HEK293 (cell line): ENCODE data around the gene SLC18A3.

ENCODE experiments used
- CTCF ChIA-PET: fragments of 350-600 bp; formaldehyde crosslinking; extraction: SDS; loops from one replicate; lab custom pipeline; 2021; ENCODE audit warnings: antibody characterized with exemption; lab: Yijun Ruan, JAX
- POLR2A ChIA-PET: fragments of 300-600 bp; formaldehyde crosslinking; extraction: SDS; loops from one replicate; lab custom pipeline; 2020; ENCODE audit warnings: antibody characterized with exemption, inconsistent platforms; lab: Yijun Ruan, JAX
- H3K27ac ChIP-seq: fragments of 200-500 bp; sonication (Bioruptor generic); 2 replicates; pipeline ENCODE4 v1.5.1; 2014; ENCODE audit warnings: low read depth, low read length, control low read depth, inconsistent platforms; ENCODE audit errors: extremely low read depth
- H3K36me3 ChIP-seq, 2 experiments: fragments of 200-500 bp in 1 of 2; sonication (Bioruptor generic) in 1 of 2; 1 replicate in 1 of 2; 2 replicates in 1 of 2; pipeline ENCODE4 v1.5.1; 2014 to 2017; ENCODE audit warnings: inconsistent platforms in 2 of 2, low read length in 2 of 2; ENCODE audit not compliant: control insufficient read depth in 2 of 2, insufficient read depth in 1 of 2
- H3K4me1 ChIP-seq: fragments of 200-500 bp; sonication (Bioruptor generic); 2 replicates; pipeline ENCODE4 v1.5.1; 2014; ENCODE audit warnings: mild to moderate bottlenecking, low read length, inconsistent platforms; ENCODE audit not compliant: control insufficient read depth, insufficient read depth
- H3K4me3 ChIP-seq: 2 replicates; pipeline ENCODE4 v1.5.1; 2011; ENCODE audit warnings: low read depth, mild to moderate bottlenecking, control low read depth, low read length, moderate library complexity
- H3K9me3 ChIP-seq: fragments of 200-500 bp; sonication (Bioruptor generic); 2 replicates; pipeline ENCODE4 v1.5.1; 2014; ENCODE audit warnings: low read depth, low read length, inconsistent platforms; ENCODE audit not compliant: control insufficient read depth, insufficient read depth
- CTCF ChIP-seq: fragments of 450-650 bp; formaldehyde crosslinking; IDR thresholded peaks from 2 replicates; pipeline ENCODE4 v1.5.1; 2016; ENCODE audit warnings: missing biosample characterization, missing genetic modification characterization
- GFI1B ChIP-seq: fragments of 450-650 bp; formaldehyde crosslinking; IDR thresholded peaks from 2 replicates; pipeline ENCODE4 v1.5.1; 2016; ENCODE audit warnings: missing biosample characterization, missing genetic modification characterization
- HOXA7 ChIP-seq: sonication (generic); formaldehyde crosslinking; IDR thresholded peaks from 2 replicates; pipeline ENCODE4 v1.8.1; 2022; ENCODE audit warnings: missing genetic modification reagents, borderline replicate concordance
- PRDM4 ChIP-seq: fragments of 450-650 bp; formaldehyde crosslinking; IDR thresholded peaks from 2 replicates; pipeline ENCODE4 v1.5.1; 2017; ENCODE audit warnings: missing biosample characterization, missing genetic modification characterization
- RBAK ChIP-seq: fragments of 450-650 bp; formaldehyde crosslinking; IDR thresholded peaks from 2 replicates; pipeline ENCODE4 v1.5.1; 2016; ENCODE audit warnings: missing biosample characterization, missing genetic modification characterization
- TRIM28 ChIP-seq: IDR thresholded peaks from 2 replicates; pipeline ENCODE4 v1.6.1; 2011; ENCODE audit warnings: low read length, control low read depth, borderline replicate concordance
- YY1 ChIP-seq: fragments of 450-650 bp; formaldehyde crosslinking; IDR thresholded peaks from 2 replicates; pipeline ENCODE4 v1.5.1; 2018; ENCODE audit warnings: missing biosample characterization, missing genetic modification characterization
- ZNF112 ChIP-seq: fragments of 450-650 bp; formaldehyde crosslinking; IDR thresholded peaks from 2 replicates; pipeline ENCODE4 v1.5.0; 2017; ENCODE audit warnings: missing biosample characterization, missing genetic modification characterization
- ZNF2 ChIP-seq: fragments of 450-650 bp; formaldehyde crosslinking; IDR thresholded peaks from 2 replicates; pipeline ENCODE4 v1.5.1; 2016; ENCODE audit warnings: missing biosample characterization, missing genetic modification characterization
- ZNF280C ChIP-seq: fragments of 450-650 bp; formaldehyde crosslinking; IDR thresholded peaks from 2 replicates; pipeline ENCODE4 v1.5.1; 2016; ENCODE audit warnings: missing biosample characterization, missing genetic modification characterization
- ZNF571 ChIP-seq: fragments of 450-650 bp; formaldehyde crosslinking; IDR thresholded peaks from 2 replicates; pipeline ENCODE4 v1.5.0; 2017; ENCODE audit warnings: missing biosample characterization, missing genetic modification characterization
- ZNF580 ChIP-seq: fragments of 450-650 bp; formaldehyde crosslinking; IDR thresholded peaks from 2 replicates; pipeline ENCODE4 v1.5.1; 2016; ENCODE audit warnings: missing biosample characterization, missing genetic modification characterization
- ZNF596 ChIP-seq: fragments of 450-650 bp; IDR thresholded peaks from 2 replicates; pipeline ENCODE4 v1.5.0; 2018; ENCODE audit warnings: missing biosample characterization, mild to moderate bottlenecking, missing genetic modification characterization, moderate library complexity
- ZNF629 ChIP-seq: fragments of 450-650 bp; formaldehyde crosslinking; IDR thresholded peaks from 2 replicates; pipeline ENCODE4 v1.5.1; 2017; ENCODE audit warnings: missing biosample characterization, missing genetic modification characterization
- ZNF654 ChIP-seq: fragments of 450-650 bp; formaldehyde crosslinking; IDR thresholded peaks from 2 replicates; pipeline ENCODE4 v1.5.1; 2016; ENCODE audit warnings: low read depth, missing biosample characterization, missing genetic modification characterization
- ZNF701 ChIP-seq: fragments of 450-650 bp; formaldehyde crosslinking; IDR thresholded peaks from 2 replicates; pipeline ENCODE4 v1.5.1; 2016; ENCODE audit warnings: missing biosample characterization, missing genetic modification characterization
- ZSCAN5A ChIP-seq: fragments of 450-650 bp; formaldehyde crosslinking; IDR thresholded peaks from 2 replicates; pipeline ENCODE4 v1.5.1; 2016; ENCODE audit warnings: missing biosample characterization, missing genetic modification characterization

Gene SLC18A3

GRCh38 chr10:49592726-49593563 lies 17.2 kb upstream of the SLC18A3 start:
- CTCF ChIA-PET, result interaction anchor here (0.6 to 4.1 kb wide), 31 partner anchors 9 to 1229 kb away, joined by 3 to 35 read pairs (median 4); partner anchors contain the start of gene ERCC6
- no peak for TF ChIP-seq PRDM4 (tag by site-specific recombination)
- TF ChIP-seq ZNF2 (tag by site-specific recombination), result 0 out of 2 replicates have a peak, but pooled peaks have one; percentile 44
- TF ChIP-seq YY1 (tag by site-specific recombination), result no peak
- TF ChIP-seq ZNF654 (tag by site-specific recombination), result peak; percentile 39
- TF ChIP-seq CTCF (tag by site-specific recombination), result peak; percentile 39; the same call in 1 of the 2 replicates
- no peak for TF ChIP-seq RBAK (tag by site-specific recombination)
- Histone ChIP-seq H3K9me3 (no peaks in the 10 kb centered on the region), H3K36me3 (no peaks in the 10 kb centered on the region), H3K4me1 (no peaks in the 10 kb centered on the region), H3K4me3 (no peak overlapping the region), H3K27ac (no peak overlapping the region)
- POLR2A ChIA-PET, result no interaction called here

- CTCF ChIA-PET, result interaction anchor here (0.5 to 4.1 kb wide), 30 partner anchors 8 to 1229 kb away, joined by 3 to 35 read pairs (median 4); partner anchors contain the start of gene ERCC6
- Histone ChIP-seq H3K4me3 (no peak overlapping the region), H3K4me1 (no peaks in the 10 kb centered on the region), H3K9me3 (no peaks in the 10 kb centered on the region), H3K27ac (no peak overlapping the region), H3K36me3 (no peaks in the 10 kb centered on the region)
- POLR2A ChIA-PET, result no interaction called here
- TF ChIP-seq ZNF2 (tag by site-specific recombination), result no peak
- TF ChIP-seq ZNF596, result no peak
- TF ChIP-seq ZNF629, result no peak
- no peak for TF ChIP-seq TRIM28
- TF ChIP-seq ZNF280C, result no peak
- no peak for TF ChIP-seq GFI1B (tag by site-specific recombination)
- no peak for TF ChIP-seq ZSCAN5A (tag by site-specific recombination)
- TF ChIP-seq ZNF112 (tag by site-specific recombination), result no peak
- TF ChIP-seq HOXA7 (CRISPR knock-in tag), result no peak
- TF ChIP-seq ZNF571 (tag by site-specific recombination), result no peak
- no peak for TF ChIP-seq YY1 (tag by site-specific recombination)
- no peak for TF ChIP-seq ZNF701 (tag by site-specific recombination)
- TF ChIP-seq ZNF580 (tag by site-specific recombination), result no peak
Measured at GRCh38 chr10:49593564-49593875, 16.6 kb upstream of the SLC18A3 start.
